NCI-H1694 treated with DMSO at 0.1 percent for 48 hours (cell line): ENCODE data around the gene ZNF284.
A peak's percentile ranks its signal among the peaks of the same experiment; 100 is the strongest.
"Not testable (repeated sequence)": the region's sequence is repeated elsewhere in the genome, so short reads cannot be mapped to it uniquely, and the experiment has no call there.

Experiments
- DNase-seq: peaks from one replicate; lab custom pipeline; 2025; lab: John Stamatoyannopoulos, UW

Gene ZNF284

GRCh38 chr19:44111910-44112463, 40.0 kb downstream of the ZNF284 start:
- DNase-seq, result no peak

GRCh38 chr19:44112802-44113137, 40.8 kb downstream of the ZNF284 start:
- no peak for DNase-seq

- DNase-seq, result peak; percentile 97
These were observed 41.3 kb downstream of the ZNF284 start, which contains the start of gene ZNF225 for GRCh38 chr19:44113138-44113783. Gene ZNF225 (plus strand): TSS chr19:44113399. CDS start chr19:44115828, 2,429 bp downstream.

- DNase-seq, result no peak
These were observed 41.9 kb downstream of the ZNF284 start for GRCh38 chr19:44113784-44114390.

- not testable (repeated sequence) for DNase-seq
These were observed 49.2 kb downstream of the ZNF284 start for GRCh38 chr19:44121162-44121561.

- DNase-seq, result no peak
These were observed 60.0 kb downstream of the ZNF284 start for GRCh38 chr19:44131955-44132354.
